Activated naive CD4-positive, alpha-beta T cell (primary cell): ENCODE measurements around the gene RNF151.
"Not testable (repeated sequence)": the region's sequence is repeated elsewhere in the genome, so short reads cannot be mapped to it uniquely, and the experiment has no call there.

Source experiments
- DNase-seq, 4 experiments: peaks; one replicate each; lab custom pipeline; 2025; lab: John Stamatoyannopoulos, UW

RNF151 gene, protein sequence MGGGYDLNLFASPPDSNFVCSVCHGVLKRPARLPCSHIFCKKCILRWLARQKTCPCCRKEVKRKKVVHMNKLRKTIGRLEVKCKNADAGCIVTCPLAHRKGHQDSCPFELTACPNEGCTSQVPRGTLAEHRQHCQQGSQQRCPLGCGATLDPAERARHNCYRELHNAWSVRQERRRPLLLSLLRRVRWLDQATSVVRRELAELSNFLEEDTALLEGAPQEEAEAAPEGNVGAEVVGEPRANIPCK

DNA sequence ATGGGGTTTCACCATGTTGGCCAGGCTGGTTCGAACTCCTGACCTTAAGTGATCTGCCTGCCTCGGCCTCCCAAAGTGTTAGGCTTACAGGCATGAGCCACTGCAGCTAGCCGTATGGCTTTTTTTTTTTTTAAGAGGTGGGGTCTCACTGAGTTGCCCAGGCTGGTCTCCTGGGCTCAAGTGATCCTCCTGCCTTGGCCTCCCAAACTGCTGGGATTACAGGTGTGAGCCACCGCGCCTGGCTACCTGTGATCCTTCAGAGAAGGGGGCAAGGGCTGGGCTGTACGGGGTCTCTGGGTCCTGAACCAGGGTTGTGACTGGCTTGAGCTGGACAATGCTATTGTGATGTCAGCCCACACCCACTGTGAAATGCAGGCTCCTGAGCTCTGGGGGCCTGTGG, at the start of gene RNF151:
TSS of gene RNF151 (plus strand) at position 397 of the 400 bp plus-strand sequence. CDS start 26 bp downstream, outside the sequence.
- no peak for DNase-seq

DNA sequence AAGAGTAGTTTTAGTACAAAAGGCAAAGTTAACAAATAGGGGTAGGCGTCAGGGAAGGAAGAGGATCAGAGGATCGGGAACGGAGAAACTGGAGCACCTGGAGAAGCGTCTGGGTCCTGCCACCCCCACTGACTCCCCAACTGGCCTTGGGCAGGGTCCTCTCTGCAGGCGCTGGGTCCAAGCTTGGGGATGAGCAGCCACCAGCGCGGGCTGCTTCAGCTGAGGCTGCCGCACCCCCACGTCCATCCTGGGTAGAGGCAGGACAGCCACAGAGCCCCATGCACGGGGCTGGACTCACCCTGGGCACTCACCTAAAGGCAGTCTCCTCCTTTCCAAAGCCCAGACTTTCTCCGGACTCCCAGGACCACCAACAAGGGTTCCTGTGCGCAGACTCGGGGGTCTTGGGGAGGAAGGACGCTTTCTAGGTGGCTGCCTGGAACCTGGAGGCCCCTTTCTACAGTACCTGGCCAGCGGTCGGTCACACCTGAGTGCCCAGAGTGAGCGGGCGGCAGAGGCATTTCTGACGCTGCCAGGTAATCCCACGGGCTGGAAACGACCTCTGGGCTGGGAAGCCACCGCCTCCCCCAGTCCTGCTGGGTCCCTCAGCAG, 49.5 kb upstream of the RNF151 start:
- DNase-seq = no peak

DNA sequence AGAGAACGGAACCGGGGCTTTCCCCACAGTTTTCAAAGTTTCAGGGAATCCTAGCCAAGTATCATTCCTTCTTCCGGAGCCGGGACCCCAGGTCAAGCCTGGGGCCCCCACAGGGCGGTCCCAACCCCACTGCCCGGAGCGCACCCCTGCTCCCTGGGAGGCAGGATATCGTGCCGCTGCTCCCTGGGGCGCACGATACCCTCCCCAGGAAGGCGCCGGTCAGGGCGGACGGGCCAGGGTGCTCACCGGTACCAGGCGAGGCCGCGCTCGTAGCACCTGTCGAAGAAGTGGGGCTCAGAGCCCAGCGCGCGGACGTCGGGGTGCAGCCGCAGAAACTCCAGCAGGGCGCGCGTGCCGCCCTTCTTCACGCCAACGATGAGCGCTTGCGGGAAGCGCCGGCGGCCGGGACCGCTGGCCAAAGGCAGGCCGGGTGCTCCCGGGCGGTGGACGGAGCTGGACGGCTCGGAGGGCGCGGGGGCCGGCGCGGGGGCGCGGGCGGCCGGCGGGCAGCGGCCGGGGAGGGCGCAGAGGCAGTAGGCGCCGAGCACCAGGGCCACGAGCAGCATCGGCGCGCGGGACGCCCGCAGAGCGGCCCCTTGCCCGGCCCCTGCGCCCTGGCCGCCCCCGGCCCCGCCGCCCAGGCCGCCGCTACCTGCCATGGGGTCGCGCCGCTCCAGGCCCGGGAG, 48.8 kb upstream of the RNF151 start:
- DNase-seq = no peak

DNA sequence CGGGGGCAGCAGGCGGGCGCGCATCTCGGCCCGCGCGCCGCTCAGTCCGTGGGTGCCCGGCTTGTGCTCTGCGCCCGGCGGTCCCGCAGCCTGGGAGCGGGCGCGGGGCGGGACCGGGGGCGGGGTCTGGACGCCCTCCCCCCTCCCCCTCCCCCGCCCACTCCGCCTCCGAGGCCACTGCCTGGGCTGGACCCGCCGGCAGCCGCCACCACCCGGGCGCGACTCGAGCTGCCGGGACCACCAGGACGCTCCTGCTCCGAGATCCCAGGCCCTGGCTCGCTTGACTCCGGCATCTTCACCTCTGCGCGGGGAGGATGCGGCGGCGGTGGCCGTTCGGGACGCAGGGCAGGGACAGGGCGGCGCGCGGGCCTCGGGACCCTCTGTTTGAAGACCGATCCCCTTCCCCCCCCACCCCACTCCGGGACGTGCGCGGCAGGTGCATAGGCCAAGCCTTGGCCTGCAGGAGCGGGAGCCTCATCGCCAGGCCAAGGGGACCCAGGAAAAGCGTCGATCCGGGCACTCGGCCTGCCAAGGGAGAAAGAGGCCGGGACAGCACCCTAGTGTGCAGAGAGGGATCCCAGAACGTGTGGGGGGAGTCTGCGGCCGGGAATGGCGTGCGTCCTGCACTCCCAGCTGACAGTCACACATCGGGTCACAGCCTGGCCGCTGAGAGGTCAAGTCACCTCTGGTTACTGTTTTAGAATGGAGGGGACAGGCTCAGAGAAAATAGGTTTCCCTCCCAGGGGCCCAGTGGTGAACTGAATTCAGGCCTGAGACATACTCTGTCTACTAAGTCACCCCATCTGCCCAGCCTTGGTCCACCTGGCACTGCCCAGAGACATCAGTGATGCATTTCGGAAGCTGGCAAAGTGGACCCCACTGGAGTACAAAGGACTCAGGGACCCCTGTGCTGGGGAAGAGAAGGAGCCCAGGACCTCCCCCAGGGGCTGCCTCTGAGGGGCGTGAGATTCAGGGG, 48.0 kb upstream of the RNF151 start, which contains the start of gene HS3ST6:
TSS of gene HS3ST6 (minus strand) at position 65 of the 976 bp plus-strand sequence. CDS start 92 bp downstream, outside the sequence.
- DNase-seq = no peak

DNA sequence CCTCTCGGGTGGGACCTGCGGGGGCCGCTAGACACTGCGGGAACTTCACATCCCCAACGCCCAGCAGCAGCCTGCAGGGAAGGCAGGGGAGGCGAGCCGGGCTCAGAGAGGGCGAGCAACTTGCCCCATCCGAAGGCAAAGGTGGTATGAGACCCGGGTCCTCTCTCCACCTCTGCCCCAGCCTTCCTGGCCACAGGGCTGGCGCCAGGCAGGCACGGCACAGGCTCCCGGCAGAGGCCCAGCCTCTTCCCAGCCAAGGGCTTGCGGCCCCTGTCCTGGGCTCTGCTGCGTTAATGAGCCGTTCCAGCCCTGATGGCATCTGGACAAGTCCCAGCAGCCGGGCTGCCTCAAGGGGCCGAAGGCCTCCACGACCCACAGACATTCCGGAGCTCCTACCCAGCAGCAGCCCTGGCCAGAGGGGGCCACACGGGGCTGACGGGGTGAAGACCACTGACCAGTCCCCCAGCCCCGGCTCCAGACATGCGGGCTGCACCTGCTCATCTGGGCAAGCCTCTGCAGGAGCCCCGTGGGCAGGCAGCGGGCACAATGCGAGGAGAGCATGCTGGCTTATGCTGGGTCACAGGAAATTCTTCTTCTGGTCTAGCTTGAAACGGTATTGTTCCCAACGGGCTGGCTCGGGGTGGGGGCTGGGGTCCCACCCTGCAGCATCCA, 47.2 kb upstream of the RNF151 start:
- DNase-seq = no peak

DNA sequence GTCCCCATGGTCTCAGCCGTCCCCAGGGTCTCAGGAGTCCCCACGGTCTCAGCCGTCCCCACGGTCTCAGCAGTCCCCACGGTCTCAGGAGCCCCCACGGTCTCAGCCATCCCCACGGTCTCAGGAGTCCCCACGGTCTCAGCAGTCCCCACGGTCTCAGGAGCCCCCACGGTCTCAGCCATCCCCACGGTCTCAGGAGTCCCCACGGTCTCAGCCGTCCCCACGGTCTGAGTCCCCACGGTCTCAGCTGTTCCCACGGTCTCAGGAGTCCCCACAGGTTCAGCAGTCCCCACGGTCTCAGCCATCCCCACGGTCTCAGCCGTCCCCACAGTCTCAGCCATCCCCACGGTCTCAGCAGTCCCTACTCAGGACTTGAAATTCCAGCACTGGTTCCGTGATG, 46.5 kb upstream of the RNF151 start:
- DNase-seq = not testable (repeated sequence)

DNA sequence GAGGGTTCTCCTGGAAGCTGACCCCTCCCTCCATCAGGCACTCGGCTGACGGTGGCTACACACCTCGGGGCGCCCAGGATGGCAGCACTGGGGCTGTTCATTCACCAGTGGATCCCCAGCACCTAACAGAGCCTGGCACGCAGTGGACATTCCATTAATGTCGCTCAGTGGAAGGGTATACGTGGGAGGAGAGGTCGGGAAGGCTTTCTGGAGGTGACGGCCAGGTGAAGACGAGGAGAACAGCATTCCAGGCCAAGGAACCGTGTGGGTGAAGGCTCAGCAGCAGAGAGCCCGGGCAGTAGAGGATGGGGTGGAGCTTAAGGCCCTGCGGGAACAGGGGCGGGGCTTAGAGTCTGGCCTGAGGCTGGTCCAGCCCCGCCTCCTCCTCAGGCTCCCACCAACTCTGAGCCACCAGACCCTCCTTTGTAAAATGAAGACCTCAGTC, 45.9 kb upstream of the RNF151 start:
- no peak for DNase-seq

DNA sequence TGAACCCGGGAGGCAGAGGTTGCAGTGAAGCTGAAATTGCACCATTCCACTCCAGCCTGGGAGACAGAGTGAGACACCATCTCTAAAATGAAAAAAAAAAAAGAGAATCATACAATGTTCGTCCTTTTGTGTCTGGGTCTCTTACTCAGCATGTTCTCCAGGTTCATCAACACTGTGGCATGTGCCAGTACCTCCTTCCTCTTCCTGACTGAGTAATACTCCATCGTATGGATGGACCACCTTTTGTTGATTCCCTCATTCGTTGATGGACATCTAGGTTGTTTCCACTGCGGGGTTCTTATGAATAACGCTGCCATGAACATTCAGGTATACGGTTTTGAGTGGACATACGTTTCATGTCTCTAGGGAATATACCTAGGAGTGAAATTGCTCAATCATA, 44.3 kb upstream of the RNF151 start:
- no peak for DNase-seq

DNA sequence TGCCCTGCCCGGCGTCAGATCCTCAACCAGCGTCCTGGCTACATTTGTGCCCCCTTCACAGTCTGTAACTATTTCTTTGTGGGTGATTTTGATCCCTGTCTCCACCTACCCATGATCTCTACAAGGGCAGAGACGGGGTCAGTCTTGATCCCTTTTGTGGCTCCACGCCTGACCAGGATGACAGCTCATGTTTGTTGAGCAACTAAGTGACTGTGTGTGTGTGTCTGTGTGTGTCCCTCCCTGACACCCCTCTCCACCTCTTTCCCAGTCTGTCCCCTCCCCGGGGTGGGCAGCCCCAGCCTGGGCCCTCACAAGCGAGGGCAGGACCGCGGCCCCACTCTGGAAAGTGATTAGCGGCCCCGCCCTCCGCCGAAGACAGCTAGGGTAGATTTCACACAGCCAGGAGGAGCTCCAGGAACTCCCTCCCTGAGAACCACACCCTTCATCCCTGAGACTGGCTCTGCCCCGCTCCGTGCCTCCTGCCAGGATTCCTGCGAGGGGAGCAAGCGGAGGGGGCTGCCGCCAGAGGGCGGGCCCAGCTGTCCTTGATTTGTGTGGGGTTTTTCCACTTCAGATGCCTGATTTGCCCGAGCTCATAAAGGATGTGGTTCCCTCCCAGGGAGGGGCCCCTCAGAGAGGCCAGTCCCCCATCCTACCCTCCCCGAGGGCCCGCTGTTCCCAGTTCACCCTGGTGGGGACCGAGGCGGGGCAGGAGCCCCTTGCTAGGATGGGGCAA, 43.2 kb upstream of the RNF151 start:
- DNase-seq = no peak

DNA sequence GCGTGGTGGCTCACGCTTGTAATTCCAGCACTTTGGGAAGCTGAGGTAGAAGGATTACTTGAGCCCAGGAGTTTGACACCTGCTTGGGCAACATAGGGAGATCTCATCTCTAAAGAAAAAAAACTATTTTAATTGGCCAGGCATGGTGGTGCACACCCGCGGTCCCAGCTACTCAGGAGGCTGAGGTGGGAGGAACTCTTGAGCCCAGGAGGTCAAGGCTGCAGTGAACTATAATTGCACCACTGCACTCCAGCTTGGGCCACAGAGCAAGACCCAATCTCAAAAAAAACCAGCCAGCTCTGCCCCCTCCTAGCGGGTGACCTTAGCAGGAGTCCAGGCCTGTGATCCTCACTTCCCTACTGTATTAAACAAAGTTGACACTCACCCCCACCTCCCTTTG, 42.6 kb upstream of the RNF151 start:
- no peak for DNase-seq

DNA sequence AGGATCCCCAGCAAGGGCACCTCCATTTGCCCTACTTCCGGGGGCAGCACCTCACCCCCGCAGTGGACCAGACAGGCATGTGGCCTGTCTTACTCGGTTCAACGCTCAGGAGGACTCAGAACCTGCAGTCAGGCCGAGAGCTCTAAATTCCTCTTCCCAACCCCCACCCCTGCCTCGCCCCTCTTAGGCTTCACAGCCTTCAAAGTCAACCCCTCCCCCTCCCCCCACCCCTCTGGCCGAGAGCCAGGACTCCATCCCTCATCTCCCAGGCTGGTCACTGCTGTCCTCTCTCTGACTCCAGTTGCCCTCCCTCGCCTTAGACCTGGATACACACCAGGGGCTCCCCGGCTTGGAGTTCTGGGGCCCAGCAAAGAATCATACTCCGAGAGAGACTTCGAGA, 40.4 kb upstream of the RNF151 start:
- no peak for DNase-seq

DNA sequence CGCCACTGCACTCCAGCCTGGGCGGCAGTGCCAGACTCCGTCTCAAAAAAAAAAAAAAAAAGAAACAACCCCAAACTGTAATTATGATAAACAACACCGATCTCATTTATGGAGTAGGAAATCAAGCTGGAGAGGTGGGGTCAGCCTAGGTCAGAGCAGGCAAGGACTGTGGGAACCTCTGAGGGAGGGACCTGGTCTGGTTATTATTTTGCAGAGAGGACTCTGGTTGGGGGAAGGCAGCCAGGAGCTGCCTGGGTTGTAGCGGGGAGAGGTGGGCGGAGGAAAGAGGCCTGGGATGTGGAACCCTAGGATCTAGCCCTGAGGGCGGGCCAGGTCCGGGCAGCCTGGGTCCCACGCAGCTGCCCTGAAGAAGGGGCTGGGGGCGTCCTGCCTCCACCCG, 37.6 kb upstream of the RNF151 start:
- DNase-seq = no peak

DNA sequence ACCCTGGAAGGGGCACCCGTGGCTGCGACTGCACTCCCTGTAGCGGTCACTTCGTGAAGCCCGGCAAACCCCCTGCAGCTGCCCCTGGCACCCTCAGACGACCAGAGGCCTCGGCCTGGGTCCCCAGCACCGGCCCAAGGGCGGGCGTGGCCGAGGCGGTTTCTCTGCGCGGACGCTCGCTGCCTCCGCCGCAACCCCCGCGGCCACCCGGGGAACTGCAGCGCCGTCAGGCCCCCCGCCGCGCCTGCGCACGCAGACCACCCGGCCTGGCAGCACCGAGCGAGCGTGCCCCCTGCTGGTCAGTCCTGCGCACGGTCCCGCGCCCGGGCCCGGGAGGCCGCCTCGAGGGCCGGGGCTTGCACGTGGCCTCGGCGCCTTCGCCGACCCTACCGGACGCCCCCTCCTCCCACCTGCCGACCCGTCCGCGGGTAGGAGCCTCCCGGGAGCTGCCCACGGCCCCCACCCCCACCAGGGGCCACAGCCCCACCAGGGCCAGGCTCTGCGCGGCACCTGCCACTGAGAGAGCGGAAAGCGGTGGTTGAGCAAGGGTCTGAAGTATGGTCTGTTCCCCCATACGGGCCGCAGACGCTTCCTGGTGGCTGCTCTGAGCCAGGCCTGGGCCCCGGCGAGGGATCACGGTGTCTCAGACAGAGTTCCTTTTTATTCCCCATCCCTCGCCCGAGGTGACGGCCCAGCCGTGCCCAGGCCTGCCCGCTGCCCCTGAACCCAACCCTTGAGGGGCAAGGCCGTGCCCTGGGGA, 36.9 kb upstream of the RNF151 start:
- DNase-seq = peak; percentile 88 to 96 (median 93)

DNA sequence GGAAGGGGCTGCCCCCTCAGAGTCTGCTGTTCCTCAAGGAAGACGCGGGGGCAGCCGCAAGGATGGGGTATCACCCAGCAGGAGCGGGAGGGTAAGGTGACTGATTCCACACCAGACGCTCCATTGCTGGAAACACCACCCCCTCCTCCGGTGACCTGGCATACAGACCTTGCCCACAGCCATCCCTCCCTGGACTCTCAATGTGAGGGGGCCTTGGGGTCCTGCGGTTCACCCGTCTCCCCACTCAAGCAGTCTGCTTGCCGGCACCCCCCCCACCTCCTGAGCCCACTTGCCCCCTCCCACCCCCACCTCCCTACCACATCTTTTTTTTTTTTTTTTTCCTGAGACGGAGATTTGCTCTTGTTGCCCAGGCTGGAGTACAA, 36.3 kb upstream of the RNF151 start:
- no peak for DNase-seq

DNA sequence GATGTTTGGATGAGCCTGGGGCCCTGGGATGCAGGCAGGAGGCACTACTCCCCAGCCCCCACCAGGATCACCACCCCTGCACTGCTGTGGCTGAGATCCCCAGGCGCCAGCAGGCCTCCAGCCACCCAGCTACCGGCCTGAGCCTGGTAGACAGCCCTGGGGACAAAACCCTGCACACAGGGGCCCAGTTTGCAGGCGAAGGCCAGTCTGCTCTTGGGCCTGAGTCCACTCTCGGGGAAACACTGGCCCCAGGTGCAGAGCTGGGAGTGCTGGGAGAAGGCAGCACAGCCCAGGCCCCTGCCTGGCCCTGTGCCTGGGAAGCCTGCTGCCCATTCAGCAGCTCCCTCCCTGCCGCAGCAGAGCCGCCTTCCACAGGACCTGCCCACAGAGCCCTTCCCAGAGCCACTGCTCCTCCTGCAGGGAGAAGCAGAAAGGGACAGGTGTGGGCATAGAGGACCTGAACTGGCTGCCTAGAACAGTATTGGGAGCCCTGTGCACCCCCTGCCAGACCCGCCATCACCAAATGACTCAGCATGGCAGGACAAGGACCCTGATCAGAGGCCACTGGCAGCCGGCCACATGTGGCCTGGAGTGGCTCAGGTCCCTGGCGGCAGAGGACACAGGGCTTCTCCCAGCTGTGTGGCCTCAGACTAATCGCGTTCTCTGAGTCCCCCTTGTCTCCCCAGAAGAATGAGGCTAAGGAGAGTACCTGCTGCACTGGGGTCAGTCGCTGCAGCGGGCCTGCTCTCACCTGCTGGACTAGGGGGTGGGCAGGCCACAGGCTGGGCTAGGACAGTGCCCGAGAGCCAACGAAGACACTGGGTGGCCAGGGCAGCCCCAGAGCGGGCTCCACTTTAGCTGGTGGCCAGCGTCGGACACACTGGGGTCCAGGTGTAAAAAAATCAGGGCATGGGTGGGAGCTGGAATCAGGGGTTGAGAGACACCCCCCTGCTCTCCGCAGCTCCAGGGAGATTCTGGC, 34.3 kb upstream of the RNF151 start:
- DNase-seq = no peak

DNA sequence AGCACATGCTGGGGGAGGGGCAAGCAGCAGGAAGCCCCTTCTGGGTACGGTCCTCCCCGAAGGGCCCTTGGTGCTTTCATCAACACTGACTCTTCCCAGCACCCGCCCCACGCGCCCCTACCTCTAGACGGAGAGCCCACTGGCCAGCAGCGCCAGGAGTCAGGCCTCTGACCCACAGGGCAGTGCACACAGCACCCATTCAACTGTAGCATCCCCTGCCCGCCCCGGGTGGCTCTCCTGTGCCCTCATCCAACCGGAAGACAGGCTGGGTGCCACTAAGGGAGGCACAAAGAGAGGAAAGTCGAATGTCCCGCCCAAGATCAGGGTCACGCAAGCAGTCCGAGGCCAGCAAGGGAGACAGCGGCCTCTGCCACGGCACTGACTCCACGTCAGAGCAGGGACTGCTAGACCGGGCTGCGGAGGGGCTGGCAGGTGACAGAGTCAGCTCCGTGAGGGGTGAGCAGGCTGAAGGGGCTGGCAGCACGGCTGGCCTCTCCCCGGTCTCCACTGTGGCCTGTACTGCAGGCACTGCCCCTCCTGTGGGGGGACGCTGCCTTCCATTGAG, 33.5 kb upstream of the RNF151 start:
- no peak for DNase-seq

DNA sequence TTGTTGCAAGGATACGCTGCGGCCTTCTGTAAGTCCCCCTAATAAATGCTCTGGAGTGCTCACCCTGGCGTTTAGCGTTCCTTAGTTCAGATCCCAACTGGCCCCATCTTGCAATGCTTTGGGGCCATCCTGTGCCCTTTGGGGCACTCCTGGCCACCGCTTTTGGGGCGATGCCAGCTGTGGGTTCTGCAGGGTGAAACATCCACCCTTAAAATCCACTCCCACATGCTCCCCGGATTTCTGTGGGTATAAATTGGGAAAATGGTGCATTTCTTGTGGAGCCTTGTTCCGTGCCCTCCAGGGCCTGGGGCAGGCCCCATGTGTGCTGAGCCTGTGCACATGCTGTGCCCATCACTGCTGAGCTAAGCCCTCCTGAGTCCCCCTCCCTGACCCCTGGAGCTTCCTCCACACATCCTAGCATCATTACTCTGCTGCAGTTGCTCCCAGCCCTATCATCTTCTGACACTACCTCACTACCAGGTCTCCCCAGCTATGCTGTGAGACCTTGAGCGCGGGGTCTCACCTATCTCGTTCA, 29.6 kb upstream of the RNF151 start:
- no peak for DNase-seq

DNA sequence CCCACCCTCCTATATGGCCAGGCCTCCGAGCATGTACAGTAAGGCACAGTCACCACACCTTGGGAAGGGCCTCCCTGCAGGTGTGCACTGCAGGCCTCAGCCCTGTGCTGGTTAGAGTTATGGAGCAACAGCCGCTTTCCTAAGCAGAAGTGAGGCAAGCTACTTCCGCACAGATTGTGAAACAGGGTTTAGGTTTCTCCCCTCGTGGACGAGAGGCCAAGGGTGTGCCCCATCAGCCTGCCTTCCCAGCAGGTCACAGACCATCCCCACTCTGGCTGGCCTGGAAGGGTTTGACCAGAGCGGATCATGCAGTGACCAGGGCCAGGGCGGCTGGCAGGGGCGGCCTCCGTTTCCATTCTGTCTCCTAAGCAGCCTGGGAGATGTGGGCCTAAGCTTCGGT, 28.3 kb upstream of the RNF151 start:
- DNase-seq = no peak
